NCI-H526 treated with DMSO at 0.1 percent for 48 hours (cell line): ENCODE data around the gene RPL6.
A peak's percentile ranks its signal among the peaks of the same experiment; 100 is the strongest.
"Not testable (repeated sequence)": the region's sequence is repeated elsewhere in the genome, so short reads cannot be mapped to it uniquely, and the experiment has no call there.

Source experiments
- DNase-seq: peaks from one replicate; lab custom pipeline; 2025; lab: John Stamatoyannopoulos, UW

RPL6 gene

GRCh38 chr12:112409064-112409905, at the start of gene RPL6:
TSS of gene RPL6 (minus strand) at chr12:112409605. CDS start at chr12:112408656, 949 bp downstream.
- DNase-seq: peak; percentile 59

GRCh38 chr12:112458751-112459150, 49.3 kb upstream of the RPL6 start:
- DNase-seq: no peak

GRCh38 chr12:112458330-112458729, 48.9 kb upstream of the RPL6 start:
- no peak for DNase-seq

- DNase-seq: not testable (repeated sequence)
Observed at GRCh38 chr12:112457142-112457541, 47.7 kb upstream of the RPL6 start.

GRCh38 chr12:112456029-112456428, 46.6 kb upstream of the RPL6 start:
- DNase-seq: no peak

- no peak for DNase-seq
Observed at GRCh38 chr12:112450725-112451124, 41.3 kb upstream of the RPL6 start.

- DNase-seq: not testable (repeated sequence)
Observed at GRCh38 chr12:112448165-112448564, 38.8 kb upstream of the RPL6 start.

GRCh38 chr12:112447106-112447505, 37.7 kb upstream of the RPL6 start:
- DNase-seq: no peak

GRCh38 chr12:112446008-112446725, 36.8 kb upstream of the RPL6 start:
- no peak for DNase-seq

- no peak for DNase-seq
Observed at GRCh38 chr12:112443916-112444315, 34.5 kb upstream of the RPL6 start.

- not testable (repeated sequence) for DNase-seq
Observed at GRCh38 chr12:112440653-112441052, 31.2 kb upstream of the RPL6 start.

- no peak for DNase-seq
Observed at GRCh38 chr12:112439769-112440168, 30.4 kb upstream of the RPL6 start.

GRCh38 chr12:112438645-112439044, 29.2 kb upstream of the RPL6 start:
- not testable (repeated sequence) for DNase-seq

- DNase-seq: no peak
Observed at GRCh38 chr12:112433551-112433950, 24.1 kb upstream of the RPL6 start.

GRCh38 chr12:112431965-112432364, 22.6 kb upstream of the RPL6 start:
- no peak for DNase-seq

- DNase-seq: no peak
Observed at GRCh38 chr12:112430929-112431328, 21.5 kb upstream of the RPL6 start.

- no peak for DNase-seq
Observed at GRCh38 chr12:112427760-112428159, 18.4 kb upstream of the RPL6 start.

- no peak for DNase-seq
Observed at GRCh38 chr12:112425582-112426382, 16.4 kb upstream of the RPL6 start.

- no peak for DNase-seq
Observed at GRCh38 chr12:112424126-112424525, 14.7 kb upstream of the RPL6 start.

- no peak for DNase-seq
Observed at GRCh38 chr12:112422531-112422930, 13.1 kb upstream of the RPL6 start.

- no peak for DNase-seq
Observed at GRCh38 chr12:112421363-112421762, 12.0 kb upstream of the RPL6 start.

- peak; percentile 19 for DNase-seq
Observed at GRCh38 chr12:112420740-112421139, 11.3 kb upstream of the RPL6 start.
